ENCODE results near the gene TP53I11. TPM values are rescaled to one million over a fixed set of nuclear protein-coding genes. Genes with fewer than 3 reads are reported as not detected.

TP53I11 gene
- total and polyA plus RNA-seq, 2 donors (not counting 1 experiment from before 2014, with no cell fraction given) = 25.0 to 229 TPM

DNA sequence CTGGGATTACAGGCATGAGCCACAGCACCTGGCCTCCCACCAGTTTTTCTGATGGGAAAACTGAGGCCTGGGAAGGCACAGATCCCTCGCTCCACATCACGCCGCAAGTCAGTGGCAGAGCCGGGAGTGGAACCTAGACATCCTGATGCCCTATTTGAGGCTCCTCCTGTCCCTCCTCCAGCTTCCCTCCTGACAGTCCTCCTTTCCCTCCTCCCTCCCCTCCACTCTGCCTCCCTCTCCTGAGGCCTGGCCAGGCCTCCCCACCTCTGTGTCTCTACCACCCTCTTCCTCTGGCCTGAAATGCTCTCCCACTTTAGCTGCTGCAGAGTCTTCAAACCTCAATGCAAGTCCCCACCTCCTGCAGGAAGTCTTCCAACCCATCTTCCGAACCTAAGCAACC, 13.3 kb upstream of the TP53I11 start:
- Histone ChIP-seq H3K79me2 (ENCODE audit: control insufficient read depth, insufficient read depth, low read length) (no peaks in the 10 kb centered on the region), H2AFZ (ENCODE audit: insufficient read depth, low read depth, low read length, poor library complexity, severe bottlenecking) (no peak overlapping the region), H3K36me3 (replicated peaks in 1 of 2; ENCODE audit: control extremely low read depth in 1 of 2, control insufficient read depth in 1 of 2, extremely low read depth in 1 of 2, insufficient read depth in 2 of 2, low read length in 1 of 2) (no peaks in the 10 kb centered on the region), H3K9ac (ENCODE audit: low read length) (no peak overlapping the region), H3K27ac (ENCODE audit: low read length in 2 of 2) (no peak overlapping the region), H3K4me3 (ENCODE audit: control extremely low read depth in 1 of 5, extremely low read depth in 1 of 5, insufficient read depth in 1 of 5, low read depth in 2 of 5, low read length in 4 of 5) (no peak overlapping the region), H3K9me3 (ENCODE audit: control extremely low read depth in 1 of 3, control insufficient read depth in 2 of 3, insufficient read depth in 1 of 3, low read length in 2 of 3) (no peaks in the 10 kb centered on the region), H3K4me2 (replicated peaks; ENCODE audit: low read depth, low read length, poor library complexity, severe bottlenecking) (no peak overlapping the region), H3K4me1 (ENCODE audit: control insufficient read depth in 2 of 2, insufficient read depth in 2 of 2, low read length in 2 of 2) (no peaks in the 10 kb centered on the region), H4K20me1 (ENCODE audit: control insufficient read depth, insufficient read depth, low read length, poor library complexity, severe bottlenecking) (no peaks in the 10 kb centered on the region), H3K27me3 (replicated peaks in 1 of 4; ENCODE audit: control extremely low read depth in 1 of 4, control insufficient read depth in 3 of 4, insufficient read depth in 4 of 4, low read length in 3 of 4) (no peaks in the 10 kb centered on the region)
- no peak overlapping the region for H3K27ac Mint-ChIP-seq
- peaks cover 3% of the 10 kb centered on the region for H3K4me1 Mint-ChIP-seq
- 89% methylated on average over 5 of the region's 5 CpGs for WGBS (ENCODE audit: insufficient coverage)
- peaks cover 1% of the 10 kb centered on the region for H3K27me3 Mint-ChIP-seq
- ATAC-seq (ENCODE audit: low read depth) (no peak), DNase-seq (no peak)
- intact Hi-C loops (cut with micrococcal nuclease) = no loop called here
- H3K9me3 Mint-ChIP-seq (ENCODE audit: insufficient read depth) = no peaks in the 10 kb centered on the region
- POLR2A ChIA-PET = interaction anchor here (0.6 kb wide), 2 partner anchors 12 to 35 kb away, joined by 3 to 4 read pairs; no protein-coding TSS in a partner anchor
- TF ChIP-seq EZH2 (IDR thresholded peaks at IDR 0.05; ENCODE audit: borderline replicate concordance, insufficient read depth, low read depth, low read length, poor library complexity, severe bottlenecking) = no peak
- TF ChIP-seq, protein P1, sequence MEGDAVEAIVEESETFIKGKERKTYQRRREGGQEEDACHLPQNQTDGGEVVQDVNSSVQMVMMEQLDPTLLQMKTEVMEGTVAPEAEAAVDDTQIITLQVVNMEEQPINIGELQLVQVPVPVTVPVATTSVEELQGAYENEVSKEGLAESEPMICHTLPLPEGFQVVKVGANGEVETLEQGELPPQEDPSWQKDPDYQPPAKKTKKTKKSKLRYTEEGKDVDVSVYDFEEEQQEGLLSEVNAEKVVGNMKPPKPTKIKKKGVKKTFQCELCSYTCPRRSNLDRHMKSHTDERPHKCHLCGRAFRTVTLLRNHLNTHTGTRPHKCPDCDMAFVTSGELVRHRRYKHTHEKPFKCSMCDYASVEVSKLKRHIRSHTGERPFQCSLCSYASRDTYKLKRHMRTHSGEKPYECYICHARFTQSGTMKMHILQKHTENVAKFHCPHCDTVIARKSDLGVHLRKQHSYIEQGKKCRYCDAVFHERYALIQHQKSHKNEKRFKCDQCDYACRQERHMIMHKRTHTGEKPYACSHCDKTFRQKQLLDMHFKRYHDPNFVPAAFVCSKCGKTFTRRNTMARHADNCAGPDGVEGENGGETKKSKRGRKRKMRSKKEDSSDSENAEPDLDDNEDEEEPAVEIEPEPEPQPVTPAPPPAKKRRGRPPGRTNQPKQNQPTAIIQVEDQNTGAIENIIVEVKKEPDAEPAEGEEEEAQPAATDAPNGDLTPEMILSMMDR (IDR thresholded peaks at IDR 0.05) = no peak
- H3K4me3 Mint-ChIP-seq = no peak overlapping the region
- CTCF ChIA-PET = interaction anchor here (0.7 to 1.1 kb wide), 2 partner anchors 28 to 35 kb away, joined by 3 read pairs; no protein-coding TSS in a partner anchor

DNA sequence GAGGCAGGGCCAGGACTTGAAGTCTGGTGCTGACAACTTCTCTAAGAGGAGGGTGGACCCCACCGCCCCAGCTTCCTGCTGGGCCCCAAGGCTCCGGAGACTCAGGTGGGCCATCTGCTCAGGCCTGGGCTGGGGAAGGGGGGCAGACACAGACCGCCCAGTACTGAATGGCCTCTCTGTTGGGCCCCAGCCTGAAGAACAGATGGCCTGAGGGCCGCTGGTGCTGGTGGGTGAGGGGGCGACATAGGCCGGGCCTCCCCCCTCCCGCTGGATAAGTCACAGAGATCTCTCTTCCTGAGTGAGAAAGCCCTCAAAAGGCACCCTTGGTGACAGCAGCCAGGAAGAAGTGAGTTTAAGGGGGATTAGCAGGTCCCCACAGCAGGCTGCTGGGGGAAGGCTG, 12.5 kb upstream of the TP53I11 start:
- ChIA-PET POLR2A (no interaction called here), CTCF (interaction anchor here (1.1 kb wide), 1 partner anchor 34 kb away, joined by 3 read pairs; no protein-coding TSS in a partner anchor)
- Histone ChIP-seq H3K36me3 (replicated peaks in 1 of 2; ENCODE audit: control extremely low read depth in 1 of 2, control insufficient read depth in 1 of 2, extremely low read depth in 1 of 2, insufficient read depth in 2 of 2, low read length in 1 of 2) (no peaks in the 10 kb centered on the region), H2AFZ (ENCODE audit: insufficient read depth, low read depth, low read length, poor library complexity, severe bottlenecking) (no peak overlapping the region), H3K79me2 (ENCODE audit: control insufficient read depth, insufficient read depth, low read length) (no peaks in the 10 kb centered on the region), H3K4me3 (ENCODE audit: control extremely low read depth in 1 of 5, extremely low read depth in 1 of 5, insufficient read depth in 1 of 5, low read depth in 2 of 5, low read length in 4 of 5) (no peak overlapping the region), H3K27me3 (replicated peaks in 1 of 4; ENCODE audit: control extremely low read depth in 1 of 4, control insufficient read depth in 3 of 4, insufficient read depth in 4 of 4, low read length in 3 of 4) (no peaks in the 10 kb centered on the region), H3K9me3 (ENCODE audit: control extremely low read depth in 1 of 3, control insufficient read depth in 2 of 3, insufficient read depth in 1 of 3, low read length in 2 of 3) (no peaks in the 10 kb centered on the region), H3K4me2 (replicated peaks; ENCODE audit: low read depth, low read length, poor library complexity, severe bottlenecking) (no peak overlapping the region), H4K20me1 (ENCODE audit: control insufficient read depth, insufficient read depth, low read length, poor library complexity, severe bottlenecking) (no peaks in the 10 kb centered on the region), H3K9ac (ENCODE audit: low read length) (no peak overlapping the region), H3K4me1 (ENCODE audit: control insufficient read depth in 2 of 2, insufficient read depth in 2 of 2, low read length in 2 of 2) (no peaks in the 10 kb centered on the region), H3K27ac (ENCODE audit: low read length in 2 of 2) (no peak overlapping the region)
- Mint-ChIP-seq H3K27me3 (peaks cover 3% of the 10 kb centered on the region), H3K27ac (peak overlapping the region; percentile 6), H3K4me1 (peaks cover 3% of the 10 kb centered on the region), H3K9me3 (ENCODE audit: insufficient read depth) (no peaks in the 10 kb centered on the region), H3K4me3 (no peak overlapping the region)
- no peak for DNase-seq
- intact Hi-C loops (cut with micrococcal nuclease) = no loop called here
- TF ChIP-seq EZH2 (IDR thresholded peaks at IDR 0.05; ENCODE audit: borderline replicate concordance, insufficient read depth, low read depth, low read length, poor library complexity, severe bottlenecking) = no peak
- TF ChIP-seq, protein P1 (IDR thresholded peaks at IDR 0.05) = no peak
- WGBS (ENCODE audit: insufficient coverage) = 68% methylated on average over 7 of the region's 7 CpGs
- no peak for ATAC-seq (ENCODE audit: low read depth)

Data from B cell (primary cell).